Neutrophil (primary cell): ENCODE data around the gene FER1L5.

Source experiments
- H3K27ac ChIP-seq: fragments of 200-600 bp; sonication (generic); 2 replicates; pipeline ENCODE4 v1.5.1; 2016; ENCODE audit warnings: mild to moderate bottlenecking, moderate library complexity
- H3K27me3 ChIP-seq: fragments of 200-600 bp; sonication (generic); 2 replicates; pipeline ENCODE4 v1.6.0; 2016; ENCODE audit warnings: mild to moderate bottlenecking
- H3K36me3 ChIP-seq: fragments of 200-600 bp; sonication (generic); 2 replicates; pipeline ENCODE4 v1.5.1; 2017
- H3K4me1 ChIP-seq, 2 experiments: fragments of 200-600 bp in 1 of 2; sonication (generic) in 1 of 2; 1 replicate in 1 of 2; 2 replicates in 1 of 2; pipeline versions ENCODE4 v1.5.1 to v1.6.1; 2013 to 2016; ENCODE audit warnings: low read depth in 1 of 2, low read length in 1 of 2, mild to moderate bottlenecking in 1 of 2, moderate library complexity in 1 of 2; ENCODE audit not compliant: control insufficient read depth in 1 of 2, insufficient read depth in 1 of 2
- H3K4me3 ChIP-seq, 2 experiments: fragments of 200-600 bp in 1 of 2; sonication (generic) in 1 of 2; 1 replicate in 1 of 2; 2 replicates in 1 of 2; pipeline ENCODE4 v1.5.1; 2013 to 2016; ENCODE audit warnings: low read depth in 1 of 2, low read length in 1 of 2, mild to moderate bottlenecking in 1 of 2, moderate library complexity in 1 of 2
- H3K9me3 ChIP-seq: fragments of 200-600 bp; sonication (generic); 2 replicates; pipeline ENCODE4 v1.5.1; 2016
- CTCF ChIP-seq: fragments of 200-600 bp; sonication (generic); IDR thresholded peaks from 2 replicates; pipeline ENCODE4 v1.5.1; 2016; ENCODE audit warnings: antibody characterized with exemption

The FER1L5 gene

DNA sequence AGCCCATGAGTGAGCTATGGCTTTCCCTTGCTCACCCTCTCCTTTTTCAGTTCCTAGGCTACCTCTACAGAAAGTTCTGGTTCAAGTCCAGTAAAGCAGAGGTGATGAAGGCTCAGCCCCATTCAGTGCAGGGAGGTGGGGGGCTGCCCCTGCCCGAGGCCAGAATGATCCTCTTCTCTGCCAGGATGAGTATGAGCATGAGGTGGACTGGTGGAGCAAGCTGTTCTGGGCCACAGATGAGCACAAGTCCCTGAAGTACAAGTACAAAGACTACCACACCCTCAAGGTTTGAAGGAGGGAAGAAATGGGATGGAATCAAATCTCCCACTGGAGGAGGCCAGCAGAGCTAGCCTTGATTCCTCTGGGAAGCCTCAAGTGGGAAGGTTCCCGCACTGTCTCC, 54.9 kb downstream of the FER1L5 start:
- H3K27ac ChIP-seq, result no peak overlapping the region
- no peak for TF ChIP-seq CTCF
- no peaks in the 10 kb centered on the region for H3K27me3 ChIP-seq
- no peak overlapping the region for H3K4me3 ChIP-seq
- peaks cover 2% of the 10 kb centered on the region for H3K36me3 ChIP-seq
- H3K4me1 ChIP-seq, result no peaks in the 10 kb centered on the region
- H3K9me3 ChIP-seq, result no peaks in the 10 kb centered on the region

- H3K36me3 ChIP-seq, result peaks cover 7% of the 10 kb centered on the region
- H3K27ac ChIP-seq, result no peak overlapping the region
- no peaks in the 10 kb centered on the region for H3K9me3 ChIP-seq
- no peaks in the 10 kb centered on the region for H3K27me3 ChIP-seq
- no peak overlapping the region for H3K4me3 ChIP-seq
- no peak for TF ChIP-seq CTCF
- H3K4me1 ChIP-seq, result no peaks in the 10 kb centered on the region
Measured at GRCh38 chr2:96698221-96698861, 55.8 kb downstream of the FER1L5 start.

- TF ChIP-seq CTCF, result no peak
- no peak overlapping the region for H3K27ac ChIP-seq
- no peaks in the 10 kb centered on the region for H3K4me1 ChIP-seq
- no peak overlapping the region for H3K4me3 ChIP-seq
- H3K36me3 ChIP-seq, result peaks cover 7% of the 10 kb centered on the region
- no peaks in the 10 kb centered on the region for H3K27me3 ChIP-seq
- H3K9me3 ChIP-seq, result no peaks in the 10 kb centered on the region
Measured at GRCh38 chr2:96699021-96699420, 56.5 kb downstream of the FER1L5 start.

- no peak for TF ChIP-seq CTCF
- H3K36me3 ChIP-seq, result peaks cover 8% of the 10 kb centered on the region
- no peak overlapping the region for H3K4me3 ChIP-seq
- no peaks in the 10 kb centered on the region for H3K27me3 ChIP-seq
- H3K27ac ChIP-seq, result no peak overlapping the region
- H3K4me1 ChIP-seq, result no peaks in the 10 kb centered on the region
- H3K9me3 ChIP-seq, result no peaks in the 10 kb centered on the region
Measured at GRCh38 chr2:96699621-96700020, 57.1 kb downstream of the FER1L5 start.

GRCh38 chr2:96700086-96700485, 57.5 kb downstream of the FER1L5 start:
- H3K9me3 ChIP-seq, result no peaks in the 10 kb centered on the region
- peaks cover 13% of the 10 kb centered on the region for H3K36me3 ChIP-seq
- no peaks in the 10 kb centered on the region for H3K4me1 ChIP-seq
- no peaks in the 10 kb centered on the region for H3K27me3 ChIP-seq
- no peak for TF ChIP-seq CTCF
- H3K4me3 ChIP-seq, result no peak overlapping the region
- no peak overlapping the region for H3K27ac ChIP-seq
